Measurements from ENCODE around the gene MTG2. TPM values are rescaled to one million over a fixed set of nuclear protein-coding genes. Genes with fewer than 3 reads are reported as not detected.

The MTG2 gene
- total and polyA plus RNA-seq, 2 of the 13 experiments (the other 11 are each of a cell fraction or from before 2014, with no cell fraction given), result 20.4 to 37.8 TPM

DNA sequence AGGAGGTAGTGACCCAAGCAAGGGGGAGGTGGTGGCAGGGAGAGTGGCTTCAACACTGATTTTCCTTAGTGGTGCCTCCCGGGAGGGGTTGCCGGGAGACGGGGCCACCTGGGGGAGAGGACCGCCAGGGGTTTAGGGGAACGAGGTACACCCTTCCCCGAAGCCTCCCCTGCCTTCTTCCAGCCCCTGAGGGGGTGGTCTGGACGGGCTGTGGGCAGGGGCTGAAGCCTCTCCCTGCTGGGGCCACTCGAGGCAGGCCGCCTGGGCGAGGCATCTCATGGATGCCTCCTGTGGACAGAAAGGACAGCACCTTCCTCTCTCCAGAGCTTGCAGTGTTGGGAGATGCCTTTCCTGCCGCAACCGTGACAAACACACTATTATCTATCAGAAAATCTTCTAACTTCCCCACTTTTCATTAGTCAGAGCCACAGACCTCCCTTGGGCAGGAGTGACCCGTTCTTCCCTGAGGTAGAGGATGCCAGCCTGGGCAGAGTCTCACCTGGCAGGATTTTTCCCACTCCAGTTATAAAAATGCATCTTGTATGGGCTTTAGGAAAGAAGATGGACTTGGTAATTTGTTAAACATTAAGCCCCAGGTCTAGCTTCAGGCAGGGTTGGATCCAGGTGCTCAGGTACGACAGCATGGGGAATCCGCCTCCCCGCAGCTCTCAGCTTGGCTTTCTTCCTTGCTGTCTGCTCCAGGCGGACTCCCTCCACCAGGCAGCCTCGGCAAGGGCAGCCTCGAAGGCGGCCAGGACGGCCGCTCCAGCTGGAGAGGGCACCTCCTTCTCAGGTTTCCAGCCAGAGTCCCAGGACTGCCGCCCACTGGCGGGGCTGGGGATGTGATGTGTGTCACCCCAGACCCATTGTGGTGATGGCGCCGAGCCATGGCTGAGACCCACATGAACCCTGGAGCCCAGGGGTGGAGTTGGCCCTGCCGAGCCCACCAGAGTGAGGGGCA, 26.2 kb downstream of the MTG2 start (continued):
- TF ChIP-seq NFYB (CRISPR knock-in tag; IDR thresholded peaks at IDR 0.05) (no peak), ZNF101 (CRISPR knock-in tag; IDR thresholded peaks at IDR 0.05; ENCODE audit: borderline replicate concordance, low read depth) (no peak), ZBTB37 (CRISPR knock-in tag; IDR thresholded peaks at IDR 0.05) (no peak), KMT2A (CRISPR knock-in tag; IDR thresholded peaks at IDR 0.05) (no peak), SMYD3 (CRISPR knock-in tag; IDR thresholded peaks at IDR 0.05) (no peak), EZH2 (conservative IDR thresholded peaks at IDR 0.05; ENCODE audit: low read depth, low read length) (no peak), ZNF274 (CRISPR knock-in tag; IDR thresholded peaks at IDR 0.05) (no peak), SRY (CRISPR knock-in tag; IDR thresholded peaks at IDR 0.05) (no peak), ZNF124 (CRISPR knock-in tag; IDR thresholded peaks at IDR 0.05) (no peak), ELF4 (CRISPR knock-in tag; IDR thresholded peaks at IDR 0.05; ENCODE audit: borderline replicate concordance) (no peak), ZBTB3 (CRISPR knock-in tag; IDR thresholded peaks at IDR 0.05; ENCODE audit: borderline replicate concordance, low read depth) (no peak)
- TF ChIP-seq, protein P1, sequence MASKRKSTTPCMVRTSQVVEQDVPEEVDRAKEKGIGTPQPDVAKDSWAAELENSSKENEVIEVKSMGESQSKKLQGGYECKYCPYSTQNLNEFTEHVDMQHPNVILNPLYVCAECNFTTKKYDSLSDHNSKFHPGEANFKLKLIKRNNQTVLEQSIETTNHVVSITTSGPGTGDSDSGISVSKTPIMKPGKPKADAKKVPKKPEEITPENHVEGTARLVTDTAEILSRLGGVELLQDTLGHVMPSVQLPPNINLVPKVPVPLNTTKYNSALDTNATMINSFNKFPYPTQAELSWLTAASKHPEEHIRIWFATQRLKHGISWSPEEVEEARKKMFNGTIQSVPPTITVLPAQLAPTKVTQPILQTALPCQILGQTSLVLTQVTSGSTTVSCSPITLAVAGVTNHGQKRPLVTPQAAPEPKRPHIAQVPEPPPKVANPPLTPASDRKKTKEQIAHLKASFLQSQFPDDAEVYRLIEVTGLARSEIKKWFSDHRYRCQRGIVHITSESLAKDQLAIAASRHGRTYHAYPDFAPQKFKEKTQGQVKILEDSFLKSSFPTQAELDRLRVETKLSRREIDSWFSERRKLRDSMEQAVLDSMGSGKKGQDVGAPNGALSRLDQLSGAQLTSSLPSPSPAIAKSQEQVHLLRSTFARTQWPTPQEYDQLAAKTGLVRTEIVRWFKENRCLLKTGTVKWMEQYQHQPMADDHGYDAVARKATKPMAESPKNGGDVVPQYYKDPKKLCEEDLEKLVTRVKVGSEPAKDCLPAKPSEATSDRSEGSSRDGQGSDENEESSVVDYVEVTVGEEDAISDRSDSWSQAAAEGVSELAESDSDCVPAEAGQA (IDR thresholded peaks at IDR 0.05; ENCODE audit: low read depth), result no peak
- TF ChIP-seq, protein P1 (CRISPR knock-in tag; IDR thresholded peaks at IDR 0.05; ENCODE audit: borderline replicate concordance), result no peak
- TF ChIP-seq, protein P2, sequence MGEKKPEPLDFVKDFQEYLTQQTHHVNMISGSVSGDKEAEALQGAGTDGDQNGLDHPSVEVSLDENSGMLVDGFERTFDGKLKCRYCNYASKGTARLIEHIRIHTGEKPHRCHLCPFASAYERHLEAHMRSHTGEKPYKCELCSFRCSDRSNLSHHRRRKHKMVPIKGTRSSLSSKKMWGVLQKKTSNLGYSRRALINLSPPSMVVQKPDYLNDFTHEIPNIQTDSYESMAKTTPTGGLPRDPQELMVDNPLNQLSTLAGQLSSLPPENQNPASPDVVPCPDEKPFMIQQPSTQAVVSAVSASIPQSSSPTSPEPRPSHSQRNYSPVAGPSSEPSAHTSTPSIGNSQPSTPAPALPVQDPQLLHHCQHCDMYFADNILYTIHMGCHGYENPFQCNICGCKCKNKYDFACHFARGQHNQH (CRISPR knock-in tag; IDR thresholded peaks at IDR 0.05), result 0 out of 2 replicates have a peak, but pooled peaks have one; percentile 34
- TF ChIP-seq, protein P3, sequence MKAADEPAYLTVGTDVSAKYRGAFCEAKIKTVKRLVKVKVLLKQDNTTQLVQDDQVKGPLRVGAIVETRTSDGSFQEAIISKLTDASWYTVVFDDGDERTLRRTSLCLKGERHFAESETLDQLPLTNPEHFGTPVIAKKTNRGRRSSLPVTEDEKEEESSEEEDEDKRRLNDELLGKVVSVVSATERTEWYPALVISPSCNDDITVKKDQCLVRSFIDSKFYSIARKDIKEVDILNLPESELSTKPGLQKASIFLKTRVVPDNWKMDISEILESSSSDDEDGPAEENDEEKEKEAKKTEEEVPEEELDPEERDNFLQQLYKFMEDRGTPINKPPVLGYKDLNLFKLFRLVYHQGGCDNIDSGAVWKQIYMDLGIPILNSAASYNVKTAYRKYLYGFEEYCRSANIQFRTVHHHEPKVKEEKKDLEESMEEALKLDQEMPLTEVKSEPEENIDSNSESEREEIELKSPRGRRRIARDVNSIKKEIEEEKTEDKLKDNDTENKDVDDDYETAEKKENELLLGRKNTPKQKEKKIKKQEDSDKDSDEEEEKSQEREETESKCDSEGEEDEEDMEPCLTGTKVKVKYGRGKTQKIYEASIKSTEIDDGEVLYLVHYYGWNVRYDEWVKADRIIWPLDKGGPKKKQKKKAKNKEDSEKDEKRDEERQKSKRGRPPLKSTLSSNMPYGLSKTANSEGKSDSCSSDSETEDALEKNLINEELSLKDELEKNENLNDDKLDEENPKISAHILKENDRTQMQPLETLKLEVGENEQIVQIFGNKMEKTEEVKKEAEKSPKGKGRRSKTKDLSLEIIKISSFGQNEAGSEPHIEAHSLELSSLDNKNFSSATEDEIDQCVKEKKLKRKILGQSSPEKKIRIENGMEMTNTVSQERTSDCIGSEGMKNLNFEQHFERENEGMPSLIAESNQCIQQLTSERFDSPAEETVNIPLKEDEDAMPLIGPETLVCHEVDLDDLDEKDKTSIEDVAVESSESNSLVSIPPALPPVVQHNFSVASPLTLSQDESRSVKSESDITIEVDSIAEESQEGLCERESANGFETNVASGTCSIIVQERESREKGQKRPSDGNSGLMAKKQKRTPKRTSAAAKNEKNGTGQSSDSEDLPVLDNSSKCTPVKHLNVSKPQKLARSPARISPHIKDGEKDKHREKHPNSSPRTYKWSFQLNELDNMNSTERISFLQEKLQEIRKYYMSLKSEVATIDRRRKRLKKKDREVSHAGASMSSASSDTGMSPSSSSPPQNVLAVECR (CRISPR knock-in tag; IDR thresholded peaks at IDR 0.05; ENCODE audit: borderline replicate concordance), result no peak; the same call in 1 of the 2 replicates

Measured in HepG2 (cell line).